HCT116 (cell line): ENCODE data around the gene COPG1. TPM values are rescaled to one million over a fixed set of nuclear protein-coding genes. Genes with fewer than 3 reads are reported as not detected.
A peak's percentile ranks its signal among the peaks of the same experiment; 100 is the strongest.

ENCODE experiments used
- ATAC-seq: fragments of 200-7000 bp; cut with Tn5 transposase; 2 replicates; pipeline ENCODE4 v1.9.1; 2020; ENCODE audit warnings: mild to moderate bottlenecking, moderate library complexity
- BruUV-seq: library from RNA; stranded (reverse); fragments of 400-500 nt; replicated peaks from 2 replicates; lab custom pipeline; 2021; lab: Mats Ljungman, UMichigan
- CTCF ChIA-PET: fragments of 300-600 bp; sonication (Branson Sonifier 250); formaldehyde crosslinking; loops from one replicate; lab custom pipeline; 2021; ENCODE audit warnings: antibody characterized with exemption; lab: Charles Lee
- POLR2A ChIA-PET: fragments of 300-600, 350-600 bp; sonication (Branson Sonifier 250); formaldehyde crosslinking; loops from one replicate; lab custom pipeline; 2021; ENCODE audit warnings: antibody characterized with exemption; lab: Charles Lee
- RAD21 ChIA-PET, 2 experiments: fragments of 300-600 bp; sonication (Branson Sonifier 250); formaldehyde crosslinking; loops; one replicate each; lab custom pipeline; 2023; ENCODE audit warnings: low total read pairs in 2 of 2; ENCODE audit not compliant: uncharacterized antibody in 2 of 2, unreplicated experiment in 2 of 2, low non-redundant PET in 1 of 2; lab: Charles Lee
- DNase-seq: peaks from one replicate; pipeline ENCODE4 v3.0.0-alpha.2; 2010; ENCODE audit warnings: low read depth, low spot score
- H2AFZ ChIP-seq: fragments of 200-600 bp; shearing (Covaris generic), sonication (generic); 2 replicates; pipeline ENCODE4 v1.6.1; 2017; ENCODE audit warnings: low read depth, mixed run types, mixed read lengths, antibody characterized with exemption, low read length; ENCODE audit not compliant: poor library complexity, severe bottlenecking
- H3K27ac ChIP-seq: 2 replicates; pipeline ENCODE4 v1.5.1; 2012; ENCODE audit warnings: low read depth, low read length
- H3K27me3 ChIP-seq: fragments of 200-600 bp; sonication (generic); 2 replicates; pipeline ENCODE4 v1.6.1; 2016; ENCODE audit warnings: mixed run types, low read length, mixed read lengths; ENCODE audit not compliant: insufficient read depth
- H3K36me3 ChIP-seq, 2 experiments: fragments of 200-500 bp in 1 of 2; fragments of 200-600 bp in 1 of 2; sonication (Bioruptor generic) in 1 of 2; sonication (generic) in 1 of 2; 2 replicates each; pipeline versions ENCODE4 v1.5.1 to v1.6.1; 2014 to 2016; ENCODE audit warnings: low read length in 2 of 2, inconsistent platforms in 1 of 2, mixed read lengths in 1 of 2, mixed run types in 1 of 2; ENCODE audit not compliant: insufficient read depth in 2 of 2, control insufficient read depth in 1 of 2
- H3K4me1 ChIP-seq, 2 experiments: fragments of 200-600 bp in 1 of 2; sonication (generic) in 1 of 2; 2 replicates each; pipeline versions ENCODE4 v1.5.1 to v1.6.1; 2012 to 2017; ENCODE audit warnings: low read length in 2 of 2, inconsistent platforms in 1 of 2, mild to moderate bottlenecking in 1 of 2, mixed read lengths in 1 of 2, mixed run types in 1 of 2, moderate library complexity in 1 of 2; ENCODE audit not compliant: insufficient read depth in 2 of 2, control insufficient read depth in 1 of 2
- H3K4me2 ChIP-seq: fragments of 200-600 bp; sonication (generic); 2 replicates; pipeline ENCODE4 v1.6.1; 2017; ENCODE audit warnings: mixed run types, low read length, mixed read lengths
- H3K4me3 ChIP-seq, 2 experiments: fragments of 200-600 bp in 1 of 2; sonication (generic) in 1 of 2; replicated peaks in 1 of 2; 2 replicates each; pipeline ENCODE4 v1.5.1; 2011 to 2016; ENCODE audit warnings: low read length in 2 of 2, control low read depth in 1 of 2, low read depth in 1 of 2, mild to moderate bottlenecking in 1 of 2, mixed read lengths in 1 of 2, mixed run types in 1 of 2
- H3K79me2 ChIP-seq: fragments of 200-600 bp; sonication (generic); 2 replicates; pipeline ENCODE4 v1.6.1; 2017; ENCODE audit warnings: mild to moderate bottlenecking, mixed run types, low read length, moderate library complexity, mixed read lengths; ENCODE audit not compliant: insufficient read depth
- H3K9ac ChIP-seq: fragments of 200-600 bp; sonication (generic); 2 replicates; pipeline ENCODE4 v1.6.1; 2016; ENCODE audit warnings: low read length, mixed read lengths
- H3K9me2 ChIP-seq: fragments of 200-600 bp; sonication (generic), shearing (Covaris generic); 2 replicates; pipeline ENCODE4 v1.6.1; 2017; ENCODE audit warnings: mixed run types, mild to moderate bottlenecking, moderate library complexity; ENCODE audit not compliant: insufficient read depth
- H3K9me3 ChIP-seq, 2 experiments: fragments of 200-500 bp in 1 of 2; fragments of 200-600 bp in 1 of 2; sonication (Bioruptor generic) in 1 of 2; sonication (generic) in 1 of 2; 2 replicates each; pipeline ENCODE4 v1.6.1; 2014 to 2017; ENCODE audit warnings: low read length in 2 of 2, mixed read lengths in 2 of 2, inconsistent platforms in 1 of 2, low read depth in 1 of 2, mild to moderate bottlenecking in 1 of 2, mixed run types in 1 of 2, moderate library complexity in 1 of 2; ENCODE audit not compliant: control insufficient read depth in 1 of 2, insufficient read depth in 1 of 2
- H4K20me1 ChIP-seq: fragments of 200-600 bp; sonication (generic), shearing (Covaris generic); 2 replicates; pipeline ENCODE4 v1.6.1; 2017; ENCODE audit warnings: mixed run types, mild to moderate bottlenecking, moderate library complexity; ENCODE audit not compliant: insufficient read depth
- CBX3 ChIP-seq: IDR thresholded peaks from 2 replicates; pipeline ENCODE4 v1.6.1; 2012; ENCODE audit warnings: low read depth
- ELF1 ChIP-seq: IDR thresholded peaks from 2 replicates; pipeline ENCODE4 v1.6.1; 2012; ENCODE audit warnings: low read depth, borderline replicate concordance
- EZH2 ChIP-seq: fragments of 200-600 bp; sonication (generic); IDR thresholded peaks from 2 replicates; pipeline ENCODE4 v1.6.1; 2017; ENCODE audit warnings: antibody characterized with exemption, mixed run types
- EZH2phosphoT487 ChIP-seq: fragments of 200-600 bp; IDR thresholded peaks from 2 replicates; pipeline ENCODE4 v1.6.1; 2018; ENCODE audit warnings: antibody characterized with exemption, borderline replicate concordance
- JUND ChIP-seq: IDR thresholded peaks from 2 replicates; pipeline ENCODE4 v1.6.1; 2012
- POLR2A ChIP-seq: IDR thresholded peaks from 2 replicates; pipeline ENCODE4 v1.7.0; 2011; ENCODE audit warnings: borderline replicate concordance; ENCODE audit not compliant: insufficient read depth, insufficient read length; ENCODE audit errors: extremely low read depth
- TCF7L2 ChIP-seq: IDR thresholded peaks from 2 replicates; pipeline ENCODE4 v1.7.0; 2011; ENCODE audit warnings: borderline replicate concordance, inconsistent platforms; ENCODE audit not compliant: insufficient read depth, insufficient read length; ENCODE audit errors: extremely low read depth
- ZFX ChIP-seq: fragments of 450-650 bp; IDR thresholded peaks from 2 replicates; pipeline ENCODE4 v1.6.1; 2017
- ZNF274 ChIP-seq: fragments of 200-500 bp; sonication (Bioruptor generic); IDR thresholded peaks from 2 replicates; pipeline ENCODE4 v1.6.1; 2014; ENCODE audit warnings: mild to moderate bottlenecking, low read depth, low read length, inconsistent platforms
- intact Hi-C: fragments of 100-400 bp; cut with micrococcal nuclease; formaldehyde crosslinking; loops from 2 replicates; pipeline ENCODE4 v1.10.0; 2022
- total RNA-seq: library from RNA; stranded (reverse); gene quantifications from one replicate; pipeline ENCODE4 v1.2.1, GENCODE V29; 2021; ENCODE audit not compliant: unreplicated experiment
- TF ChIP-seq, protein P1 (sequence below), 3 experiments: fragments of 200-600 bp in 1 of 3; sonication (generic) in 1 of 3; IDR thresholded peaks in 2 of 3; conservative IDR thresholded peaks in 1 of 3; 2 replicates each; pipeline ENCODE4 v1.5.1; 2012 to 2017; ENCODE audit warnings: low read depth in 2 of 3, low read length in 2 of 3, antibody characterized with exemption in 1 of 3, borderline replicate concordance in 1 of 3, control low read depth in 1 of 3, mild to moderate bottlenecking in 1 of 3, mixed read lengths in 1 of 3, mixed run types in 1 of 3, moderate library complexity in 1 of 3; ENCODE audit not compliant: insufficient read depth in 1 of 3

Gene COPG1
- total RNA-seq, 1 experiment from 2014 or later = 182 TPM

DNA sequence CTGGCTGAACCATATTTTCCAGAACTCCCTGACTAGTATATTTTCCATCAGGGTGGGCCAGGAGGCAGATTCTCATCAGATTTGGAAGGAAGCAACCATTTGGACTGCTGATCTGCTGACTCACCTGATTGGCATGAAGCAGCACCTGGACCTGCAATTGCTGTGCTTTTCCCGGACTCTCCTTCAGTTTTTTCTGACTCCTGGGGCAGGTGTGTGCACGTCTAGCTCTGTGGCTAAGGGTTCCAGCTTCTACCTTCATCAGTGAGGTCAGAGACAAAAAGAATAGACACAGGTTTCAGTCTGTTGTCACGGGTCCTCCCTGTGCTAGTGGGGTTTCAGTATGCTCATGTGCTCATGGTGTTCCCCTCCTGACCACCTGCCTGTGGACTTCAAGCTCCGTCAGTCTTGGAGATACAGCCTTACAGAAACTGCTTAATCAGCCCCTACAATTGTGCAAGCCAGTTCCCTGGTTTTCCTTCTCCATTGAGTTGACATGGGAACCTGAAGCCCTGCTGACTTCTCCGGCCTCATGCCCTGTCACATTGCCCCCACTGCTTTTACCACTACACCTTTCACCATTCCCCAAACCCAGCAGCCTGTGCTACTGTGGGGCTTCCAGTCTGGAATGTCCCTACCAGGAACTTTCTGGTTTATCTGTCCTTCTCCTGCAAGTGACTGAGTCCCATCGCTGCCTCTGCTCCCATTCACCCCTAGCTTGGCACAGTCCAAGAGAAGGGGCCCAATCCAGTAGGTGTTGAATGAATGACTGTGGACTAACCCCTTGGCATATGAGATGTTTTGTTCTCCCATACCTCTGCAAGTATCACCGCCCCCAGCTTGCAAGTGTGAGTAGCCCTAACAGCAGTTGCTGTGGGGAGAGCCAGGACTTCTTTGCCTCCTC is 61.0 kb downstream of the COPG1 start:
- Histone ChIP-seq H3K27ac (no peak overlapping the region; the same call in 1 of the 2 replicates), H4K20me1 (no peaks in the 10 kb centered on the region), H3K4me1 (peaks cover 14 to 25% of the 10 kb centered on the region in 2 experiments), H3K4me2 (peak overlapping the region; percentile 38; the same call in 1 of the 2 replicates), H3K27me3 (no peaks in the 10 kb centered on the region), H3K36me3 (no peaks in the 10 kb centered on the region), H3K9me2 (no peaks in the 10 kb centered on the region), H3K79me2 (peaks cover 4% of the 10 kb centered on the region; the same call in 1 of the 2 replicates), H2AFZ (no peak overlapping the region), H3K4me3 (no peak overlapping the region; a peak in 1 of 4 replicates), H3K9me3 (no peaks in the 10 kb centered on the region), H3K9ac (no peak overlapping the region; the same call in 1 of the 2 replicates)
- TF ChIP-seq EZH2 (no peak), POLR2A (no peak), EZH2phosphoT487 (no peak), ELF1 (no peak)
- intact Hi-C loops = no loop called here
- BruUV-seq = no TSS peak
- ChIA-PET POLR2A (no interaction called here), RAD21 (interaction anchor here in 1 of 2 experiments (0.6 kb wide), 1 partner anchor 340 kb away, joined by 4 read pairs; no protein-coding TSS in a partner anchor), CTCF (interaction anchor here (1.1 kb wide), 1 partner anchor 14 kb away, joined by 3 read pairs; no protein-coding TSS in a partner anchor)
- ATAC-seq = no peak
- no peak for DNase-seq

DNA sequence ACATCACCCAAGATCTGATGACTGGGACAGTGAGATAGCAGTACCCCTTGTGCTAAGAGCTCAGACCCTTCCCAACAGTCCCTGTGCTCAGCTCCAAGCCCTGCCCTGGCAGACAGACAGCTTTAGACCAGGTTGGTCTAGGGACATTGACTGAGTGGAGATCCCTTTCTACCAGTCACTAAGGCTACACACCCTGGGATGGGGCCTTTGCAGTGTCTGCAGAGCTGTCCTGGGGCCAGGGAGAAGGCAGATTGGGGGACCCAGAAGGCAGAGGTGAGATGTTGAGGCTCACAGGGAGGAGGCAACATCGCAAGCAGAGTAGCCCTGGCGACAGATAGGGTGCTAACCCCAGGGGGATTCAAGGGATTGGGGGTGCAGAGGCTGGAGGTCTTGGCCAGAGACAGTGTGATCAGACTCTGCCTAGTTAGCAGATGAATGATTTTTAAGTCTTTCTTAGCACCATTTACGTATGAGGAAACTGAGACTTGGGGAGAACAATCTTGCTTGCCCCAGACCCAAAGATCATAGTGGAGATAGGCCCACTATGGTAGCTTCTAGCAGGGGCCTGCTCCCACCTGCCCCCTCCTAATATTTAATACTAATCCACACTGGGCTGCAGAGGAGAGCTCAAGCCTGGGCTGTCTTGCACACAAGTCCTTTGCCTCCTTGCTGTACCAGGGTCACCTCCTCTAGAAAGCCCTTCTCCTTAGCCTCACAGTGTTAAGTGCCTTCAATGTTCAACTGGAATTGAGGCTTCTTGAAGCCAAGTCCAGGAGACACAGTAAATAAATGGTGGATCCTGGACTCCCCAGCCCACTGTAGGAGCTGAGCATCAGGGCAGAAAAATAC is 61.9 kb downstream of the COPG1 start:
- Histone ChIP-seq H3K9me3 (no peaks in the 10 kb centered on the region), H3K4me1 (peaks cover 14 to 25% of the 10 kb centered on the region in 2 experiments), H3K79me2 (peaks cover 7% of the 10 kb centered on the region; the same call in 1 of the 2 replicates), H2AFZ (no peak overlapping the region), H3K4me3 (no peak overlapping the region), H3K27ac (no peak overlapping the region), H3K36me3 (no peaks in the 10 kb centered on the region), H3K4me2 (no peak overlapping the region), H3K9me2 (no peaks in the 10 kb centered on the region), H3K27me3 (no peaks in the 10 kb centered on the region), H4K20me1 (no peaks in the 10 kb centered on the region), H3K9ac (no peak overlapping the region)
- intact Hi-C loops = no loop called here
- POLR2A ChIA-PET = no interaction called here
- no TSS peak for BruUV-seq
- CTCF ChIA-PET = interaction anchor here (1.1 kb wide), 1 partner anchor 13 kb away, joined by 3 read pairs; no protein-coding TSS in a partner anchor
- RAD21 ChIA-PET = interaction anchor here in 1 of 2 experiments (0.6 kb wide), 1 partner anchor 341 kb away, joined by 4 read pairs; no protein-coding TSS in a partner anchor
- no peak for TF ChIP-seq POLR2A
- TF ChIP-seq, protein P1, sequence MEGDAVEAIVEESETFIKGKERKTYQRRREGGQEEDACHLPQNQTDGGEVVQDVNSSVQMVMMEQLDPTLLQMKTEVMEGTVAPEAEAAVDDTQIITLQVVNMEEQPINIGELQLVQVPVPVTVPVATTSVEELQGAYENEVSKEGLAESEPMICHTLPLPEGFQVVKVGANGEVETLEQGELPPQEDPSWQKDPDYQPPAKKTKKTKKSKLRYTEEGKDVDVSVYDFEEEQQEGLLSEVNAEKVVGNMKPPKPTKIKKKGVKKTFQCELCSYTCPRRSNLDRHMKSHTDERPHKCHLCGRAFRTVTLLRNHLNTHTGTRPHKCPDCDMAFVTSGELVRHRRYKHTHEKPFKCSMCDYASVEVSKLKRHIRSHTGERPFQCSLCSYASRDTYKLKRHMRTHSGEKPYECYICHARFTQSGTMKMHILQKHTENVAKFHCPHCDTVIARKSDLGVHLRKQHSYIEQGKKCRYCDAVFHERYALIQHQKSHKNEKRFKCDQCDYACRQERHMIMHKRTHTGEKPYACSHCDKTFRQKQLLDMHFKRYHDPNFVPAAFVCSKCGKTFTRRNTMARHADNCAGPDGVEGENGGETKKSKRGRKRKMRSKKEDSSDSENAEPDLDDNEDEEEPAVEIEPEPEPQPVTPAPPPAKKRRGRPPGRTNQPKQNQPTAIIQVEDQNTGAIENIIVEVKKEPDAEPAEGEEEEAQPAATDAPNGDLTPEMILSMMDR (IDR thresholded peaks at IDR 0.05 in 2 of 3, conservative IDR thresholded peaks at IDR 0.05 in 1 of 3; ENCODE audit: borderline replicate concordance in 1 of 3, insufficient read depth in 1 of 3, low read depth in 2 of 3, low read length in 2 of 3) = no peak
- no peak for TF ChIP-seq ZFX
- TF ChIP-seq JUND = no peak
- TF ChIP-seq ELF1 = no peak
- no peak for TF ChIP-seq TCF7L2
- no peak for TF ChIP-seq CBX3
- TF ChIP-seq ZNF274 = no peak
- ATAC-seq (no peak), DNase-seq (no peak)
